ENCODE measurements around the gene ETV6.
A peak's percentile ranks its signal among the peaks of the same experiment; 100 is the strongest.

Gene ETV6

GRCh38 chr12:11648514-11649412, 711 bp upstream of the ETV6 start:
- peak; percentile 86 for DNase-seq

- DNase-seq = no peak
Measured at GRCh38 chr12:11650286-11651281, 1.1 kb downstream of the ETV6 start.

GRCh38 chr12:11651381-11651780, 1.9 kb downstream of the ETV6 start:
- DNase-seq = no peak

- DNase-seq = no peak
Measured at GRCh38 chr12:11651785-11652184, 2.3 kb downstream of the ETV6 start.

GRCh38 chr12:11652351-11653040, 3.0 kb downstream of the ETV6 start:
- peak; percentile 57 for DNase-seq

- DNase-seq = no peak
Measured at GRCh38 chr12:11653215-11653753, 3.8 kb downstream of the ETV6 start.

GRCh38 chr12:11654338-11654737, 4.9 kb downstream of the ETV6 start:
- no peak for DNase-seq

- DNase-seq = no peak
Measured at GRCh38 chr12:11654802-11655201, 5.3 kb downstream of the ETV6 start.

- no peak for DNase-seq
Measured at GRCh38 chr12:11655842-11656241, 6.4 kb downstream of the ETV6 start.

GRCh38 chr12:11656550-11656949, 7.1 kb downstream of the ETV6 start:
- no peak for DNase-seq

GRCh38 chr12:11657511-11657910, 8.0 kb downstream of the ETV6 start:
- DNase-seq = no peak

GRCh38 chr12:11658791-11659190, 9.3 kb downstream of the ETV6 start:
- DNase-seq = no peak

GRCh38 chr12:11660624-11661023, 11.2 kb downstream of the ETV6 start:
- DNase-seq = no peak

- no peak for DNase-seq
Measured at GRCh38 chr12:11661491-11662089, 12.1 kb downstream of the ETV6 start.

GRCh38 chr12:11662369-11662768, 12.9 kb downstream of the ETV6 start:
- DNase-seq = no peak

- DNase-seq = no peak
Measured at GRCh38 chr12:11663130-11663529, 13.7 kb downstream of the ETV6 start.

GRCh38 chr12:11664101-11664500, 14.6 kb downstream of the ETV6 start:
- no peak for DNase-seq

- no peak for DNase-seq
Measured at GRCh38 chr12:11666131-11667050, 16.9 kb downstream of the ETV6 start.

- no peak for DNase-seq
Measured at GRCh38 chr12:11667171-11667570, 17.7 kb downstream of the ETV6 start.

GRCh38 chr12:11668611-11669010, 19.1 kb downstream of the ETV6 start:
- DNase-seq = no peak

- no peak for DNase-seq
Measured at GRCh38 chr12:11669348-11669747, 19.9 kb downstream of the ETV6 start.
